GM12892 (cell line): ENCODE data around the gene CEP19.

Experiments
- POLR2A ChIP-seq: IDR thresholded peaks from 2 replicates; pipeline ENCODE4 v1.6.1; 2011; ENCODE audit warnings: low read depth, low read length, control low read depth
- TAF1 ChIP-seq: IDR thresholded peaks from 2 replicates; pipeline ENCODE4 v1.6.1; 2011; ENCODE audit warnings: low read depth, mild to moderate bottlenecking, control low read depth, low read length, borderline replicate concordance

DNA sequence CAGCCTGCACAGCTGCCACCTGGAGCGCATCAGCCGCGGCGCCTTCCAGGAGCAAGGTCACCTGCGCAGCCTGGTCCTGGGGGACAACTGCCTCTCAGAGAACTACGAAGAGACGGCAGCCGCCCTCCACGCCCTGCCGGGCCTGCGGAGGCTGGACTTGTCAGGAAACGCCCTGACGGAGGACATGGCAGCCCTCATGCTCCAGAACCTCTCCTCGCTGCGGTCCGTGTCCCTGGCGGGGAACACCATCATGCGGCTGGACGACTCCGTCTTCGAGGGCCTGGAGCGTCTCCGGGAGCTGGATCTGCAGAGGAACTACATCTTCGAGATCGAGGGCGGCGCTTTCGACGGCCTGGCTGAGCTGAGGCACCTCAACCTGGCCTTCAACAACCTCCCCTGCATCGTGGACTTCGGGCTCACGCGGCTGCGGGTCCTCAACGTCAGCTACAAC is 52.1 kb downstream of the CEP19 start:
- TF ChIP-seq POLR2A (no peak), TAF1 (no peak)
